ENCODE results near the gene PKIB.

Gene PKIB

GRCh38 chr6:122610690-122611455 is 668 bp downstream of the PKIB start:
- Mint-ChIP-seq H3K9me3 (peaks cover 0 to 5% of the 10 kb centered on the region in 2 donors), H3K27me3 (peaks cover 34% of the 10 kb centered on the region), H3K27ac (no peak overlapping the region), H3K4me1 (peaks cover 21% of the 10 kb centered on the region), H3K4me3 (peak overlapping the region; percentile 83 to 84)
- peak; percentile 69 for ATAC-seq
- DNase-seq: peak in 1 of 2 donors; percentile 15

DNA sequence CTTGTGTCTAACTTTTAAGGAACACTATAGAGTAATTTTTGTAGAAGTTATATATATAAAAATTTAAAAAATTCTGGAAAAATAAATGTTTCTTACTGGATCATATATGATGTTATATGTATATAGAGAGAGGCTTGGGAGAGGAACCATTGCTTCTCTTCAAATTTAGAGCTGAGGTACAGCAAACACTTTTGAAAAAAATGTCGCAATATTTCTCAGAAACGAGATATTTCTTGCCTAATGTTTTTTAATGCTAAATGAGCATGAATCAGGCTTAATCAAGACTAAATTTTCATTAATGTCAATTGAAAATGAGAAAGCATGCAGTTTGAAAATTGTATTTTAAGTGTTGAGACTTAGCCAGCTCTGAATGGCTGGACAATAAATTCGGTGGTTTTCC is 2.6 kb downstream of the PKIB start:
- Mint-ChIP-seq H3K4me1 (peaks cover 21% of the 10 kb centered on the region), H3K9me3 (peaks cover 0 to 10% of the 10 kb centered on the region in 2 donors)

GRCh38 chr6:122614303-122614702 is 4.1 kb downstream of the PKIB start:
- no peak overlapping the region for H3K27ac Mint-ChIP-seq
- DNase-seq (no peak), ATAC-seq (no peak)
- H3K4me3 Mint-ChIP-seq: no peak overlapping the region
- H3K27me3 Mint-ChIP-seq: peaks cover 35% of the 10 kb centered on the region
- peaks cover 0 to 10% of the 10 kb centered on the region in 2 donors for H3K9me3 Mint-ChIP-seq
- H3K4me1 Mint-ChIP-seq: peaks cover 20% of the 10 kb centered on the region

More for the DNA sequence above, 2.6 kb downstream of the PKIB start:
- Mint-ChIP-seq H3K27me3 (peaks cover 34% of the 10 kb centered on the region), H3K27ac (no peak overlapping the region), H3K4me3 (no peak overlapping the region)
- DNase-seq (no peak), ATAC-seq (no peak)

GRCh38 chr6:122615409-122615808 is 5.2 kb downstream of the PKIB start:
- Mint-ChIP-seq H3K27me3 (peaks cover 33% of the 10 kb centered on the region), H3K4me1 (peaks cover 12% of the 10 kb centered on the region), H3K4me3 (no peak overlapping the region), H3K27ac (no peak overlapping the region), H3K9me3 (peaks cover 0 to 10% of the 10 kb centered on the region in 2 donors)
- no peak for DNase-seq
- no peak for ATAC-seq

DNA sequence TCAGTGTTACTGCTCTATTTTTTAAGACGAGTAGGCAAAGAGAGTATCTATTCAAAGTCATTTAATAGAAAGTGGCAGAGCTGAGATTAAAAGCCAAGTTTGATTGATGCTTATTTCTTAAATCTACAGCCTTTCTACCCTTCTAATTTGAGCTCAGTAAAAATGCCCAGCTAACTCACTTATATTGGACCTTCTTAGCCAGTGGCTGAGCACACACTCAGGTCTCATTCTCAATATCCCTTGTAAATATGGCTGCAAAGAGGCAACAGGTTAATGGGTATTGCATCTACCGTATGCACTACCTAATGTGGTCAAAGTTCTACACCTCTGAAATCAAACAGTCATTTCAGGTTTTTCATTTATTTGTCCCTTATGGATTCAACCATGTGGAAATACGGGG is 6.7 kb downstream of the PKIB start:
- DNase-seq (no peak), ATAC-seq (no peak)
- Mint-ChIP-seq H3K9me3 (peaks cover 0 to 10% of the 10 kb centered on the region in 2 donors), H3K4me3 (no peak overlapping the region), H3K27ac (no peak overlapping the region), H3K27me3 (peaks cover 19% of the 10 kb centered on the region), H3K4me1 (no peaks in the 10 kb centered on the region)

GRCh38 chr6:122619309-122619708 is 9.1 kb downstream of the PKIB start:
- Mint-ChIP-seq H3K27ac (peak overlapping the region in 1 of 2 donors; percentile 9), H3K27me3 (peaks cover 26% of the 10 kb centered on the region), H3K4me3 (no peak overlapping the region), H3K4me1 (no peaks in the 10 kb centered on the region), H3K9me3 (peaks cover 0 to 10% of the 10 kb centered on the region in 2 donors)
- DNase-seq: no peak
- no peak for ATAC-seq

DNA sequence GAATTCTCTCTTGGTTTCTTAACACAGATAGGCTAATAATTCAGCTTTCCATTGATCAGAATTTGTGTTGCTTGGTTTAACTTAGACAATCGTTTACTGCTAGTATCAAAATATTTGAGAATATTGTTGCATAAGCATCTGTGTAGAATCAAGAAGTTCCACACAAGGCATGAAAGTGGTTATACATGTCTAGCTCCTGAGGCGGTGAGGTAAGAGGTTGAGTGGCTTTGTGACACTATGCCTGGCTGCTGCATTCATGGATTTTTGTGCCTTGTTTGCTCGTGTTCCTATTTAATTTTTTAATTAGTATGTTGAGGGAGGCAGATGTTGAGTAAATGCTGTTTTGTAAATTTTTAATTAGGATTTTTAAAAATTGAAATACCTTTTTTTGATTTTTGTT is 10.2 kb downstream of the PKIB start:
- ATAC-seq (no peak), DNase-seq (no peak)
- Mint-ChIP-seq H3K27ac (no peak overlapping the region), H3K9me3 (peaks cover 0 to 9% of the 10 kb centered on the region in 2 donors), H3K27me3 (peaks cover 20% of the 10 kb centered on the region), H3K4me3 (no peak overlapping the region), H3K4me1 (no peaks in the 10 kb centered on the region)

- no peak overlapping the region for H3K27ac Mint-ChIP-seq
- DNase-seq (no peak), ATAC-seq (no peak)
- H3K4me1 Mint-ChIP-seq: no peaks in the 10 kb centered on the region
- no peak overlapping the region for H3K4me3 Mint-ChIP-seq
- peaks cover 15% of the 10 kb centered on the region for H3K27me3 Mint-ChIP-seq
- peaks cover 0 to 4% of the 10 kb centered on the region in 2 donors for H3K9me3 Mint-ChIP-seq
These were observed 10.7 kb downstream of the PKIB start for GRCh38 chr6:122620902-122621301.

- no peak for ATAC-seq
- Mint-ChIP-seq H3K4me1 (no peaks in the 10 kb centered on the region), H3K9me3 (no peaks in the 10 kb centered on the region), H3K27ac (no peak overlapping the region), H3K27me3 (peaks cover 12% of the 10 kb centered on the region), H3K4me3 (no peak overlapping the region)
- no peak for DNase-seq
These were observed 11.4 kb downstream of the PKIB start for GRCh38 chr6:122621638-122622037.

GRCh38 chr6:122622479-122622878 is 12.3 kb downstream of the PKIB start:
- Mint-ChIP-seq H3K27ac (no peak overlapping the region), H3K27me3 (peaks cover 12% of the 10 kb centered on the region), H3K4me3 (no peak overlapping the region), H3K4me1 (no peaks in the 10 kb centered on the region), H3K9me3 (no peaks in the 10 kb centered on the region)
- ATAC-seq (no peak), DNase-seq (no peak)

DNA sequence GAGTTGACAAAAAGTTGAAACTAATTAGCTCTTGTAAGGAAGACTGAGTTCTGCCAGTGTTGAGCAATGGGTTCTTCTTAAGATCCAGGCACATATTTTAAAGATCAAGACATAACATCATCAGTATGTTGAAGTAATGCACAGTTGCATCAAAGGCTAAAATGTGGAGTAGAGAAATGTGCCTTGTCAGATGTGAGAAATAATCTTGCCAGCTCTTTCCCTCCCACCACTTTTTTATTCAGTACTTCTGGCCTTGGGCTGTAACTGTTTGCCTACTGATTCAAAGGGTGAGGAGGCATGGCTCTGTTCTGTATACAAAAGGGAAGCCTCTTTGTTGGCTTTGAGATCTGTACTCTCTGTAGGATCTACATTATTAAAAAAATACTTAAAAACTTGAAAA is 13.1 kb downstream of the PKIB start:
- Mint-ChIP-seq H3K9me3 (no peaks in the 10 kb centered on the region), H3K4me1 (no peaks in the 10 kb centered on the region), H3K27me3 (peaks cover 12% of the 10 kb centered on the region), H3K4me3 (no peak overlapping the region), H3K27ac (no peak overlapping the region)
- DNase-seq: no peak
- no peak for ATAC-seq

DNA sequence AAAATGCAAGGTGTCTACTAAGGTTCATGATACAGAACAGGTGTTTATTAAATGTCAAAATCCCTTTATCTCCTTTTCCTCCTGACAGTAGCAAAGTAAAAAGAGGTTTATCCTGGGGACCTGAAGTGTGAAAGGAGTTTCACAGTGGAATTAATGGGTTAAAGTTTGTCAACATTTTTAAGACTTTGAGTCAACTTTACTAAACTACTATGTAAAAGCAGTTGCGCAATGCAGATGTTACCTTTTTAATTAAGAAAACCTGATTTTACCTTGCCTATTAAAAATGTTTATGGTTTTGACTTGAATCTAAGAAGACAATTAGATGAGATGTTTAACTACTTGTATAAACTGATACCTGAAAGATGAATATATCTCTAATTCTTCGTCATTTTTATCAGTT is 14.6 kb downstream of the PKIB start:
- Mint-ChIP-seq H3K4me3 (no peak overlapping the region), H3K27ac (no peak overlapping the region), H3K4me1 (no peaks in the 10 kb centered on the region), H3K9me3 (no peaks in the 10 kb centered on the region), H3K27me3 (peaks cover 6% of the 10 kb centered on the region)
- ATAC-seq: no peak
- DNase-seq: no peak

GRCh38 chr6:122628714-122629113 is 18.5 kb downstream of the PKIB start:
- ATAC-seq (no peak), DNase-seq (no peak)
- Mint-ChIP-seq H3K4me1 (no peaks in the 10 kb centered on the region), H3K27me3 (no peaks in the 10 kb centered on the region), H3K4me3 (no peak overlapping the region), H3K27ac (no peak overlapping the region), H3K9me3 (no peaks in the 10 kb centered on the region)

- no peak for ATAC-seq
- Mint-ChIP-seq H3K27ac (no peak overlapping the region), H3K4me1 (no peaks in the 10 kb centered on the region), H3K27me3 (no peaks in the 10 kb centered on the region), H3K9me3 (no peaks in the 10 kb centered on the region), H3K4me3 (no peak overlapping the region)
- DNase-seq: no peak
These were observed 21.5 kb downstream of the PKIB start for GRCh38 chr6:122631571-122632249.

- no peaks in the 10 kb centered on the region for H3K9me3 Mint-ChIP-seq
- H3K4me1 Mint-ChIP-seq: no peaks in the 10 kb centered on the region
- DNase-seq: no peak
- no peak for ATAC-seq
- no peak overlapping the region for H3K27ac Mint-ChIP-seq
- H3K27me3 Mint-ChIP-seq: peaks cover 5% of the 10 kb centered on the region
- no peak overlapping the region for H3K4me3 Mint-ChIP-seq
These were observed 30.2 kb downstream of the PKIB start for GRCh38 chr6:122640366-122640765.

- Mint-ChIP-seq H3K27ac (no peak overlapping the region), H3K9me3 (no peaks in the 10 kb centered on the region), H3K27me3 (peaks cover 8% of the 10 kb centered on the region), H3K4me1 (no peaks in the 10 kb centered on the region), H3K4me3 (no peak overlapping the region)
- DNase-seq: no peak
- ATAC-seq: no peak
These were observed 31.6 kb downstream of the PKIB start for GRCh38 chr6:122641819-122642218.
